HAP-1 (cell line): ENCODE measurements around the gene LRP11.

Experiments used
- DNase-seq, 2 experiments: peaks; one replicate each; pipeline ENCODE4 v3.0.0-alpha.2; 2016 to 2020; ENCODE audit warnings: low spot score in 2 of 2
- H3K27me3 ChIP-seq: fragments of 250-450 bp; sonication (Bioruptor Pico); 2 replicates; pipeline ENCODE4 v1.5.1; 2020; ENCODE audit warnings: low read depth, mild to moderate bottlenecking, moderate library complexity
- H3K36me3 ChIP-seq: fragments of 250-450 bp; sonication (Bioruptor Pico); replicated peaks from 2 replicates; pipeline ENCODE4 v1.5.1; 2020; ENCODE audit warnings: mild to moderate bottlenecking
- H3K4me1 ChIP-seq: fragments of 250-450 bp; sonication (Bioruptor Pico); 2 replicates; pipeline ENCODE4 v1.5.1; 2020; ENCODE audit warnings: mild to moderate bottlenecking
- H3K4me3 ChIP-seq: fragments of 250-450 bp; sonication (Bioruptor Pico); 2 replicates; pipeline ENCODE4 v1.5.1; 2020; ENCODE audit warnings: mild to moderate bottlenecking, moderate library complexity
- H3K9me3 ChIP-seq: fragments of 250-450 bp; sonication (Bioruptor Pico); 2 replicates; pipeline ENCODE4 v1.5.1; 2020; ENCODE audit warnings: mild to moderate bottlenecking, moderate library complexity
- in situ Hi-C: fragments of 300-500 bp; cut with MboI; formaldehyde crosslinking; loops from 3 replicates; pipeline ENCODE4 v1.14.3; 2020; ENCODE audit warnings: low sequenced_read_pairs, inconsistent platforms, mixed read lengths

Gene LRP11

DNA sequence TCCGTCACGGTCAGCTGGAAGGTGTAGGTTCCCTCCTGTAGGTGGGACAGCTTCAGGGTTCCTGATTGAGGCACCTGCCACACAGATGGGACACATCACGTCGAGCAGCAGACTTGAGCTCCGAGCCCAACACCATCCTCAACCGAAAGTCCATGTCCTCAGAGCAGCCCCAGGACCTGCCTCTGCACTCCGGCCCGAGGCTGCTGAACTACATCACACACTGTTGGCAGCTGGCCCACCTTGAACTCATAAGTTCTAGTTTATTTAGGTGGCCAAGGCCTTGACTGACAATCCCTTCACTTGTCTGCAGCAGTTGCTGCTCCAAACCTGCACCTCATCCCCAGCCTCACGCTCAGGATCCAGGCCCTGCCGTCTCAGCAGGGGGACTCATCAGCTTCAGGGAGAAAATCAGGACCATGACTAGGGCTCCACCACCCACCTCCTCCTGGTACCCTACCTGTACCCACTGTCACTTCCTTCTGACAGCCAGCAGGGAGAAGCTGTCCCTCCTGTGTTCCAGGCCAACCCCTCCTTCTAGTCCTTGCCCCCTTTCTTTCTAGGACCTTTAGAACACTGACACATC, 21.0 kb downstream of the LRP11 start:
- Histone ChIP-seq H3K36me3 (no peaks in the 10 kb centered on the region), H3K4me1 (no peaks in the 10 kb centered on the region), H3K4me3 (no peak overlapping the region), H3K27me3 (no peaks in the 10 kb centered on the region), H3K9me3 (no peaks in the 10 kb centered on the region)
- in situ Hi-C loops: loop anchor here (25.0 kb wide), 1 partner anchor 169 kb away; no protein-coding TSS in a partner anchor
- DNase-seq: no peak

DNA sequence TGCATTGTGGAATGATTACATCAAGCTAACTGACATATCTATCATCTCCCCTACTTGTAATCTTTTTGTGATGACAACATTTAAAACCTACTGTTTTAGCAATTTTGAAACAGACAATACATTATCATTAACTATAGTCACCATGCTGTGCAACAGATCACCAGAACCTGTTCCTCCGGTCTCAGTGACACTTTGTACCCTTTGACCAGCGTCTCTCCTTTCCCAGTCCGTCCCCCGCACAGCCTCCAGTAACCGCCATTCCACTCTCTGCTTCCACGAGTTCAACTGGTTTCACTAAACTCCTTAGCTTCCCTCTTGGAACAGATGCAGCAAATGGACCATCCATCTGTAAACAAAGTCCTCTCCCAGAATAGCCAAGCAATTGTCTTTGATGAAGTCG, 21.8 kb downstream of the LRP11 start:
- DNase-seq: no peak
- Histone ChIP-seq H3K36me3 (no peaks in the 10 kb centered on the region), H3K4me1 (no peaks in the 10 kb centered on the region), H3K4me3 (no peak overlapping the region), H3K9me3 (no peaks in the 10 kb centered on the region), H3K27me3 (no peaks in the 10 kb centered on the region)
- in situ Hi-C loops: loop anchor here (25.0 kb wide), 1 partner anchor 170 kb away; no protein-coding TSS in a partner anchor

DNA sequence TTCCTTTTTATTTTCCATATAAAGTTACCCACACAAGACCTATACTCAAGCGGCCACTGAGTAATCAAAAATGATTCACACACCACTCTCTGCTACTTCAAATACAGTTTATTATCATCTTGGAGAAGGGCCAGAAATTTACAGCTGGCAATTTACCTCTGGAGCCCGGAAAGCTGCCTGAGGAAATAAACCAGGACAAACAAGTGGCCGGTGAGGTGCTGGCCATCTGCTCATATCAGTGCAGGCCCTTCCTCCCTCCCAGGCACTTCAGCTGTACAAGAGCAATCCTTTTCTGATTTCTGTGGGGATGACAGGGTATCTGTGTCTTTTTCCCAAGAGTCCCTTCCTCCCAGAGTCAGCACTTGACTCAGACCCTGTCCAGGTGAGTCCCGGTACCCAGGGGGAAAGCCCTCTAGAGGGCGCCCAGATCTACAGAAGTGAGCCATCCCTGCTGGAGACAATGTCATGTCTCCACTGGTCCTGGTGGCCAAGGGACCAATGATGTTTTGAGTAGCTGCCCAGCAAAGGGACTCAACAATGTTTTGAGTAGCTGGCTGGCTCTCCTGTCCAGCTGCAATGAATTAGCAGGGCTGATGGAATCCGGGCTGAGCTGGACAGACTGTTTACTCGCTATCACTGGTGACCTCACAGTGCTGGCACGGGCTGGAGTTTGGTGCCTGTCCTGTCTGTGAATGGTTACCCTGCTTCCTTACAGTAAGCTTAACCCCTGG, 23.6 kb downstream of the LRP11 start:
- no peaks in the 10 kb centered on the region for H3K36me3 ChIP-seq
- H3K4me1 ChIP-seq: no peaks in the 10 kb centered on the region
- peak; percentile 11 to 55 for DNase-seq
- H3K27me3 ChIP-seq: no peaks in the 10 kb centered on the region
- no peaks in the 10 kb centered on the region for H3K9me3 ChIP-seq
- H3K4me3 ChIP-seq: no peak overlapping the region
- in situ Hi-C loops: loop anchor here (25.0 kb wide), 1 partner anchor 172 kb away; no protein-coding TSS in a partner anchor

DNA sequence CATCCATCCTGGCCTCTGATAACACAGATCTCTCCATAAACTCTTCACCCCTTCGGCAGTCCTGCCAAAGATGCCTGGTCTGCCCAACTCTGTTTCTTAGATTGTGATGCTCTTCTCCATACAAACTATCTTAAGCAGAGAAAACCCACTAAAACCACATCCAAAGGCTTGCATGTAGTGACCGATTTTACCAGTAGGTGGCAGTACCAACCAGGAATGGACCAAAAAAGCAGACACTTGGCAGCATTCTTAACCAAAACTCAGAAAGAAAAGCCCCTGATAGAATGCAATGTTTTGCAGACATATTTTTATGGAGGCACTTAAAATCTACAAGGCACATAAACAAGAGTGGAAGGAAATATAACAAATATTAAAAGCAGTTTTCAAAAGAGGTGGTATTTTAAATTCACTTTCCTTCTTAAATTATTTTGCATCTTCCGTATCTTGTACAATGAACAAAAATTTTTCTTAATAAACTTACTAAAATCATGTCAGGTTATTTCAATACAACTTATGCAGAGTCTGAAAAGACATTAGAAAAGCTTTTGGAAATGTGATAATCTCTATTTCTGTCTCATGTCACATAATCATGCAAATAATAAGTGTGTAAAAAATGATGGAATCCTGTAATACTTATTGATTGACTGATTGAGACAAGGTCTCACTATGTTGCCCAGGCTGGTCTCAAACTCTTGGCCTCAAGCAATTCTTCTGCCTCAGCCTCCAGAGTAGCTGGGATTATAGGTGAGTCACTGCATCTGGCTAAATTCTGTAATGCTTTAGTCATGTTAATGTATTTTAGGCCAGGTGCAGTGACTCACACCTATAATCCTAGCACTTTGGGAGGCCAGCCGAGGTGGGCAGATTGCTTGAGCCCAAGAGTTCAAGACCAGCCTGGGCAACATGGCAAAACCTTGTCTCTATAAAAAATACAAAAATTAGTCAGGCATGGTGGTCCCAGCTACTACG, 29.4 kb downstream of the LRP11 start:
- no peaks in the 10 kb centered on the region for H3K4me1 ChIP-seq
- in situ Hi-C loops: loop anchor here (25.0 kb wide), 1 partner anchor 178 kb away; no protein-coding TSS in a partner anchor
- peak; percentile 22 to 79 for DNase-seq

DNA sequence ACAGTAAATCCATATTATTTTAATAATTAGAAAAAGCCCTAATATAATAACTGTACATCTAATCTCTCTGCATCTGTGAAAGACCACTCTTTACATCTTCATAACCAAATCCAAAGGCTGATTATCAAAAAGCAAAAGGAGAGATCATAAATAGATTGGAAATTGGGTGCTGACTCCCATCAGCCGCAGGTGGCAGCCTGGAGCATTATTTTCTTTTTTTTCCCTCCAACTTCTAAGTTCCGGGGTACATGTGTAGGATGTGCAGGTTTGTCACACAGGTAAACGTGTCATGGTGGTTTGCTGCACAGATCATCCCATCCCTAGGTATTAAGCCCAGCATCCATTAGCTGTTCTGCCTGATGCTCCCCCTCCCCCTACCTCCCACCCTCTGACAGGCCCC, 30.5 kb downstream of the LRP11 start:
- no peaks in the 10 kb centered on the region for H3K4me1 ChIP-seq
- no peak overlapping the region for H3K4me3 ChIP-seq
- H3K36me3 ChIP-seq: no peaks in the 10 kb centered on the region; the same call in 1 of the 2 replicates
- in situ Hi-C loops: loop anchor here (25.0 kb wide), 1 partner anchor 179 kb away; no protein-coding TSS in a partner anchor
- H3K9me3 ChIP-seq: no peaks in the 10 kb centered on the region
- DNase-seq: no peak
- no peaks in the 10 kb centered on the region for H3K27me3 ChIP-seq

More for the DNA sequence above, 29.4 kb downstream of the LRP11 start:
- Histone ChIP-seq H3K9me3 (no peaks in the 10 kb centered on the region), H3K27me3 (no peaks in the 10 kb centered on the region), H3K4me3 (no peak overlapping the region), H3K36me3 (no peaks in the 10 kb centered on the region; the same call in 1 of the 2 replicates)

DNA sequence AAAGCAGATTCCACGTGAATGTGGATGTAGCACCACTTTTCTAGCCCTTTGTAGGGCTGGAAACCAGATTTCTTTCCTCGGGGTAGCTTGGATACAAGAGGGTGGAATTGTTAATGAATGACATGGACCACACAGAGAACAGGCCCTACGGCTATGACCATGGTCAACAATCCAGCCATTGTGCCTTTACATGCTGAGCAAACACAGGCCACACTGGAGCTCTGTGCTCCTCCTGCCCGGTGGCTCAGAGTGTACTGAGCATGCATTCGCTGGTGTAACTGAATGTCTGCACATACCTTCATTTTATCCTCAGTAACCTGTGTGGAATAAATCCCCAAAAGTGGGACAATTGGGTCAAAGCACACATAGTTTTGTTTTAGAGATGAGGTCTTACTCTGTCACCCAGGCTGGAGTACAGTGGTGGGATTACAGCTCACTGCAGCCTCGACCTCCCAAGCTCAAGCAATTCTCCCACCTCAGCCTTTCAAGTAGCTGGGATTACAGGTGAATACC, 32.8 kb downstream of the LRP11 start:
- in situ Hi-C loops: loop anchor here (25.0 kb wide), 1 partner anchor 181 kb away; no protein-coding TSS in a partner anchor
- Histone ChIP-seq H3K4me3 (no peak overlapping the region), H3K9me3 (no peaks in the 10 kb centered on the region), H3K36me3 (no peaks in the 10 kb centered on the region; the same call in 1 of the 2 replicates), H3K27me3 (no peaks in the 10 kb centered on the region), H3K4me1 (no peaks in the 10 kb centered on the region)
- DNase-seq: no peak

DNA sequence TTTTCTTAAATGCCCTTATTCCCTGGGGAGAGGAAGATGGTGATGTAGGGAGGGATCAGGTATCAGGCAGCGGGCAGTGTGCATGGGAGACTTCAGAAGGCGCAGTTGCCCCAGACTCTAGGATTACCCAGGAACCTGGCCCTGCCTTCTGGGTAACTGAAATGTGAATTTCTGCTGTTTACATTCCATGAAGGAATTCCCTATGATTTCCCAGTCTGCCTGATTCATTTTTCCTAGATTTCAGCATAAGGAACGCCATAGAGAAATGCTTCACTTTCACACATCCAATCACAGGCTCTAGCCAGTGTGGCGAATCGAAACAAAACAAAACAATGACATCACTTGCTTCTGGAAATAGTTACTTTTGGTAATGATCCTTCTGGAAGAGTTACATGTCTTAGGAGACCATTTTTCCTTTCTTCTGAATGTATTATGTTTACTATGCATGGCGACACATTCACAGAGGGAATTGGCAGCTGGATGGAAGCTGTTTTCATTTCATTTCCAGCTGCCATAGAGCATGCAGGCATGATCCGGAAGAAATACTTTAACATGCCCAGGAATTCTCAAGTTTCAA, 33.3 kb downstream of the LRP11 start:
- in situ Hi-C loops: loop anchor here (25.0 kb wide), 1 partner anchor 181 kb away; no protein-coding TSS in a partner anchor
- Histone ChIP-seq H3K4me1 (no peaks in the 10 kb centered on the region), H3K36me3 (no peaks in the 10 kb centered on the region; the same call in 1 of the 2 replicates), H3K4me3 (no peak overlapping the region), H3K9me3 (no peaks in the 10 kb centered on the region), H3K27me3 (no peaks in the 10 kb centered on the region)
- no peak for DNase-seq

DNA sequence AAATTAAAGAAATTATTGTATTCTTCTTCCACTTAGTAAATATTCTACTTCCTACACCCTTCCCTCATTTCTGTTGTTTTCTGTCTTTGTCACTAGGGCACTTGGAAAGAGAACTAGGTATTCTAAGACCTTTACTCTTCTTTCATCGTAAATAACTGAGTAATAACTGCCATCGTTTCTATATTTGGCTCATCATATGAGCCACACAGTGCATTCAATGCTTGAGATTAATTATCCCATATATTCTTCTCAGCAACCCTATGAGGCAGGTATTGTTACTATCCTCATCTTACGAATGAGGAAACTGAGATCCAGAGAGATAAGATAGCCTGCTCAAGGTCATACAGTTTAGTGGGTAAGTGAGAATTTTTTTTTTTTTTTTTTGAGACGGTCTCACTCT, 38.9 kb downstream of the LRP11 start:
- no peak for DNase-seq
- Histone ChIP-seq H3K4me3 (no peak overlapping the region), H3K36me3 (no peaks in the 10 kb centered on the region), H3K27me3 (no peaks in the 10 kb centered on the region), H3K9me3 (no peaks in the 10 kb centered on the region), H3K4me1 (no peaks in the 10 kb centered on the region)
- in situ Hi-C loops: loop anchor here (25.0 kb wide), 1 partner anchor 187 kb away; no protein-coding TSS in a partner anchor

DNA sequence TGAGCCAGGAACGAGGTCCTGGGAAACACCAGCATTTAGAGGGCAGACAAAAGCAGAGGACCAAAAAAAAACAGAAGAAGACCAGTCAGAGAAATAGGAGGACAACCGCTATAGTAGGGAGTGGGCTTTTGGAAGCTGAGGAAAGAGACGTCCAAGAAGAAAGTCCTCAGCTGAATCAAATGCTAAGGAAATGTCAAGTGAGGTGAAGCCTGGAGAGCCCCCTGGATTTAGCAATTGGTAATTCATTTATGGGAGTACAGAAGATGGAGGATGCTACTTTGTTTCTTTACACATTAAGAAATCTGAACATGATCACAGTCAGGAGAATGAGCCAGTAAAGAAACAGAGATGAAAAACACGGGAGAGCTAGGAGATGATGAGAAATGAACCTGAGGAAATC, 41.1 kb downstream of the LRP11 start:
- Histone ChIP-seq H3K4me3 (no peak overlapping the region), H3K9me3 (no peaks in the 10 kb centered on the region), H3K4me1 (no peaks in the 10 kb centered on the region), H3K36me3 (no peaks in the 10 kb centered on the region), H3K27me3 (no peaks in the 10 kb centered on the region)
- in situ Hi-C loops: no loop called here
- no peak for DNase-seq

DNA sequence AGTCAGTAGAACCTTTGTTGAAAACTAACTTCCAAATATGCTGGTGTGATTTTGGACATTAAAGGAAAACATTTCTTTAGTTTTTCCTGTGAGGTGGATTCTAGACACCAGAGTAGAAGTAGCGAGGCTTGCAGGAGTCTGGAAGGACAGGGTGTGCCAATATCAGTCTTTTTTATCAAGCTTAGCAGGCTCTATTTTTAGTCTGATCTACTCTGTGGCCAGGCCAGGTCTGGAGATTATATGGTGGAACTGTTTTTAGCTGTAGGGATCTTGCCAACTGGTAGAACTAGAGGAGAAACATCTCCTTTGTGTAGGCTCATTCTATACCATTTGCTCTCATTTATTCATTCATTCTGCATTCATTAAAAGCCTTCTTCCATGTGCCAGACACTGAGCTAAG, 42.7 kb downstream of the LRP11 start:
- Histone ChIP-seq H3K4me1 (no peaks in the 10 kb centered on the region), H3K4me3 (no peak overlapping the region), H3K9me3 (no peaks in the 10 kb centered on the region), H3K36me3 (no peaks in the 10 kb centered on the region), H3K27me3 (no peaks in the 10 kb centered on the region)
- in situ Hi-C loops: no loop called here
- no peak for DNase-seq

DNA sequence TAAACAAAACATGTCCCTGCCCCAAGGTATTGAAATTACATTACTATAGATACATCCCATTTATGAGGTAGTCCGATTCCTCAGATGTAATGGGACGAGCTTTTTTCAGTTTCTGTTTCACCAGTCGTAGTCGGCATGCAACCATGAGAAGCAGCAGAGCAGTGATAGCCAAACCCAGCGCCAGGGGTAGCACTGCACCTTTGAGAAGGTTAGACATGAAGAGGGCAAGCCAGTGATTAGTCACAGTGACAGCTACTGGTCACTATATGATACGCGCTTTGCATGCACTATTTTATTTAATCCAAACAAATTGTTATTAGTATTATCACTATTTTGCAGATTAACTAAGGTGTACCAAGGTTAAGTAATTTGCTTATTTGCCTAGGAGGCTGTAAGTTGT, 43.7 kb downstream of the LRP11 start:
- Histone ChIP-seq H3K4me3 (no peak overlapping the region), H3K36me3 (no peaks in the 10 kb centered on the region), H3K4me1 (no peaks in the 10 kb centered on the region), H3K9me3 (no peaks in the 10 kb centered on the region), H3K27me3 (no peaks in the 10 kb centered on the region)
- no peak for DNase-seq
- in situ Hi-C loops: no loop called here

DNA sequence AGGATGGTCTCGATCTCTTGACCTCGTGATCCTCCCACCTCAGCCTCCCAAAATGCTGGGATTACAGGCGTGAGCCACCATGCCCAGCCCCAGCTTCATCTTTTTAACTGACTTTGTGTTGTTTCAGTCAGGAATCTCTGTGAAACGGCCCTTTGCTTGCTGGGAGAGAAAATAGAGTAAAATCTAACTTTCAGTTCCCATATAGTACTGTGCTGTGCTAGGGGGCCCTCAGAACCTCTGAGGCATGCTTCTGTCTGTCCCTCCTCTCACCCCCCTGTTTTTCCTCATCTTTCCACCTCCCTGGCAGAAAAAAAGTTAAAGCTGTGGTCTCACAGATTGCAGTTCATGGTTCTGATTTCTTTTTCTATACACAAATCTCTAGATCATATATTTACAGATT, 48.4 kb downstream of the LRP11 start:
- Histone ChIP-seq H3K27me3 (no peaks in the 10 kb centered on the region), H3K4me1 (no peaks in the 10 kb centered on the region), H3K9me3 (no peaks in the 10 kb centered on the region), H3K36me3 (peaks cover 10% of the 10 kb centered on the region), H3K4me3 (no peak overlapping the region)
- no peak for DNase-seq
- in situ Hi-C loops: no loop called here

DNA sequence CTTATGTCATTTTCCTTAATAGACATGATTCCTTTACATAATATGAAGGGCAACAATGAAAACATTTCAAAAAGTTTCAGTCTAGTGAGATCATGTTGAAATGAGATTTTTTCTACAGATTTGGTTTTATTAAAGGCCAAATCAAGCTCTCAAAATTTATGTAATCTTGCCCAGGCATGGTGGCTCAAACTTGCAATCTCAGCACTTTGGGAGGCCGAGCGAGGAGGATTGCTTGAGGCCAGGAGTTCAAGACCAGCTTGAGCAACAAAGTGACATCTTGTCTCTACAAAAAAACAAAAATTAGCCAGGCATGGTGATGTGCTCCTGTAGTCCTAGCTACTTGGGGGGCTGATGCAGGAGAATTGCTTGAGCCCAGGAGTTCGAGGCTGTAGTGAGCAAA, 50.8 kb downstream of the LRP11 start:
- Histone ChIP-seq H3K4me3 (no peak overlapping the region), H3K4me1 (no peaks in the 10 kb centered on the region), H3K36me3 (peaks cover 17% of the 10 kb centered on the region), H3K9me3 (no peaks in the 10 kb centered on the region), H3K27me3 (no peaks in the 10 kb centered on the region)
- DNase-seq: no peak
- in situ Hi-C loops: no loop called here
